GM18520 (cell line): ENCODE data around the gene PRKAG1.

Experiments
- ATAC-seq: cut with Tn5 transposase; IDR thresholded peaks from one replicate; pipeline ENCODE4 v1.9.1; 2021; ENCODE audit not compliant: unreplicated experiment

Gene PRKAG1

GRCh38 chr12:49050507-49051372, 32.2 kb upstream of the PRKAG1 start:
- no peak for ATAC-seq

- no peak for ATAC-seq
Observed at GRCh38 chr12:49049566-49050224, 31.1 kb upstream of the PRKAG1 start.

GRCh38 chr12:49048953-49049352, 30.4 kb upstream of the PRKAG1 start:
- no peak for ATAC-seq

- ATAC-seq, result no peak
Observed at GRCh38 chr12:49046129-49046895, 27.7 kb upstream of the PRKAG1 start.

- ATAC-seq, result no peak
Observed at GRCh38 chr12:49044660-49045059, 26.1 kb upstream of the PRKAG1 start.

- no peak for ATAC-seq
Observed at GRCh38 chr12:49043856-49044258, 25.3 kb upstream of the PRKAG1 start.

- ATAC-seq, result no peak
Observed at GRCh38 chr12:49043241-49043640, 24.7 kb upstream of the PRKAG1 start.

GRCh38 chr12:49041881-49042484, 23.4 kb upstream of the PRKAG1 start:
- ATAC-seq, result no peak

GRCh38 chr12:49041036-49041880, 22.7 kb upstream of the PRKAG1 start:
- no peak for ATAC-seq

GRCh38 chr12:49040364-49040855, 21.8 kb upstream of the PRKAG1 start:
- ATAC-seq, result no peak

GRCh38 chr12:49039421-49040363, 21.1 kb upstream of the PRKAG1 start:
- no peak for ATAC-seq

- no peak for ATAC-seq
Observed at GRCh38 chr12:49038291-49038955, 19.8 kb upstream of the PRKAG1 start.

- ATAC-seq, result no peak
Observed at GRCh38 chr12:49037947-49038237, 19.3 kb upstream of the PRKAG1 start.

GRCh38 chr12:49037111-49037946, 18.8 kb upstream of the PRKAG1 start:
- ATAC-seq, result no peak

GRCh38 chr12:49036029-49036428, 17.5 kb upstream of the PRKAG1 start:
- ATAC-seq, result no peak

- ATAC-seq, result no peak
Observed at GRCh38 chr12:49034286-49034622, 15.7 kb upstream of the PRKAG1 start.

GRCh38 chr12:49033611-49034285, 15.2 kb upstream of the PRKAG1 start:
- no peak for ATAC-seq
